Neural progenitor cell (in vitro differentiated cells): ENCODE results near the gene CEP131. TPM values are rescaled to one million over a fixed set of nuclear protein-coding genes. Genes with fewer than 3 reads are reported as not detected.

ENCODE experiments used
- DNase-seq: peaks from one replicate; pipeline ENCODE4 v3.0.0-alpha.2; 2016; ENCODE audit warnings: low spot score
- H2AFZ ChIP-seq: fragments of 200-600 bp; sonication (generic); replicated peaks from 2 replicates; pipeline ENCODE4 v1.6.1; 2016; ENCODE audit warnings: antibody characterized with exemption
- H3F3A ChIP-seq: fragments of 200-600 bp; sonication (generic); 2 replicates; pipeline ENCODE4 v1.6.1; 2016; ENCODE audit warnings: antibody characterized with exemption, low read depth
- H3K27ac ChIP-seq: fragments of 200-600 bp; sonication (generic); 2 replicates; pipeline ENCODE4 v1.5.1; 2016; ENCODE audit warnings: mild to moderate bottlenecking
- H3K27me3 ChIP-seq: fragments of 200-600 bp; sonication (generic); 2 replicates; pipeline ENCODE4 v1.6.1; 2016; ENCODE audit warnings: mild to moderate bottlenecking, moderate library complexity
- H3K36me3 ChIP-seq: fragments of 200-600 bp; sonication (generic); 2 replicates; pipeline ENCODE4 v1.5.1; 2016
- H3K4me1 ChIP-seq: fragments of 200-600 bp; sonication (generic); 2 replicates; pipeline ENCODE4 v1.6.1; 2016; ENCODE audit warnings: mixed run types
- H3K4me2 ChIP-seq: fragments of 200-600 bp; sonication (generic); 2 replicates; pipeline ENCODE4 v1.6.1; 2016
- H3K4me3 ChIP-seq: fragments of 200-600 bp; sonication (generic); 2 replicates; pipeline ENCODE4 v1.5.1; 2016
- H3K79me2 ChIP-seq: fragments of 200-600 bp; sonication (generic); 2 replicates; pipeline ENCODE4 v1.6.1; 2016; ENCODE audit warnings: low read depth
- H3K9ac ChIP-seq: fragments of 200-600 bp; sonication (generic); 2 replicates; pipeline ENCODE4 v1.6.1; 2016
- H3K9me3 ChIP-seq: fragments of 200-600 bp; sonication (generic); 2 replicates; pipeline ENCODE4 v1.5.1; 2016; ENCODE audit warnings: low read depth
- H4K20me1 ChIP-seq: fragments of 200-600 bp; sonication (generic); 2 replicates; pipeline ENCODE4 v1.6.1; 2016; ENCODE audit warnings: low read depth
- H3K27ac Mint-ChIP-seq: 3 replicates; pipeline ENCODE4 v1.8.0; 2021; ENCODE audit warnings: mixed read lengths
- H3K27me3 Mint-ChIP-seq: 2 replicates; pipeline ENCODE4 v1.8.0; 2022; ENCODE audit warnings: low read depth, mild to moderate bottlenecking, inconsistent platforms, moderate library complexity, mixed read lengths; ENCODE audit not compliant: insufficient read depth
- H3K36me3 Mint-ChIP-seq: 3 replicates; pipeline ENCODE4 v1.8.0; 2021; ENCODE audit warnings: mixed read lengths
- H3K4me1 Mint-ChIP-seq: 3 replicates; pipeline ENCODE4 v1.8.0; 2021; ENCODE audit warnings: mixed read lengths
- H3K4me3 Mint-ChIP-seq: 3 replicates; pipeline ENCODE4 v1.8.0; 2021; ENCODE audit warnings: mild to moderate bottlenecking, moderate library complexity, mixed read lengths
- H3K9me3 Mint-ChIP-seq: 3 replicates; pipeline ENCODE4 v1.8.0; 2020; ENCODE audit warnings: mixed read lengths
- CTCF ChIP-seq: fragments of 200-600 bp; sonication (generic); IDR thresholded peaks from 2 replicates; pipeline ENCODE4 v1.5.1; 2017; ENCODE audit warnings: antibody characterized with exemption, mild to moderate bottlenecking
- EZH2 ChIP-seq: fragments of 200-600 bp; sonication (generic); IDR thresholded peaks from 2 replicates; pipeline ENCODE4 v1.6.1; 2017; ENCODE audit warnings: antibody characterized with exemption, mild to moderate bottlenecking, moderate library complexity
- EZH2phosphoT487 ChIP-seq: fragments of 200-600 bp; sonication (generic); IDR thresholded peaks from 2 replicates; pipeline ENCODE4 v1.6.1; 2017; ENCODE audit warnings: antibody characterized with exemption
- total RNA-seq: library from RNA; depleted of rRNA; stranded (reverse); fragments of >200 nt; gene quantifications from 2 replicates; pipeline ENCODE4 v1.2.3, GENCODE V29; 2015; ENCODE audit warnings: low replicate concordance

The CEP131 gene
- total RNA-seq, 1 donor from 2014 or later: 7.7 TPM

- no peaks in the 10 kb centered on the region for H3K36me3 ChIP-seq
- no peak overlapping the region for H3K9ac ChIP-seq
- Mint-ChIP-seq H3K27ac (no peak overlapping the region), H3K9me3 (peaks cover 13% of the 10 kb centered on the region), H3K27me3 (peaks cover 3% of the 10 kb centered on the region), H3K36me3 (peaks cover 3% of the 10 kb centered on the region), H3K4me1 (peaks cover 3% of the 10 kb centered on the region), H3K4me3 (no peak overlapping the region)
- H3K79me2 ChIP-seq: no peaks in the 10 kb centered on the region
- no peak for TF ChIP-seq EZH2
- peaks cover 9% of the 10 kb centered on the region for H3K27me3 ChIP-seq
- no peak for DNase-seq
- no peaks in the 10 kb centered on the region for H4K20me1 ChIP-seq
- no peak overlapping the region for H3K27ac ChIP-seq
- no peak overlapping the region for H2AFZ ChIP-seq
- H3K4me1 ChIP-seq: peaks cover 11% of the 10 kb centered on the region
- H3K4me2 ChIP-seq: no peak overlapping the region
- H3K4me3 ChIP-seq: no peak overlapping the region
- peaks cover 15% of the 10 kb centered on the region for H3F3A ChIP-seq
- no peaks in the 10 kb centered on the region for H3K9me3 ChIP-seq
Measured at GRCh38 chr17:81169870-81170309, 52.9 kb downstream of the CEP131 start.

- no peak overlapping the region for H2AFZ ChIP-seq
- Mint-ChIP-seq H3K27me3 (no peaks in the 10 kb centered on the region), H3K4me3 (no peak overlapping the region), H3K27ac (no peak overlapping the region), H3K9me3 (peaks cover 3% of the 10 kb centered on the region), H3K36me3 (no peaks in the 10 kb centered on the region), H3K4me1 (peaks cover 6% of the 10 kb centered on the region)
- peaks cover 13% of the 10 kb centered on the region for H3K4me1 ChIP-seq
- no peak for DNase-seq
- no peak overlapping the region for H3K9ac ChIP-seq
- no peaks in the 10 kb centered on the region for H3K36me3 ChIP-seq
- H3K27me3 ChIP-seq: peaks cover 9% of the 10 kb centered on the region
- no peaks in the 10 kb centered on the region for H3K9me3 ChIP-seq
- TF ChIP-seq CTCF (no peak), EZH2 (no peak), EZH2phosphoT487 (no peak)
- H3K4me2 ChIP-seq: no peak overlapping the region
- H3K27ac ChIP-seq: no peak overlapping the region
- no peak overlapping the region for H3K4me3 ChIP-seq
- H3F3A ChIP-seq: peaks cover 21% of the 10 kb centered on the region
- H4K20me1 ChIP-seq: no peaks in the 10 kb centered on the region
- H3K79me2 ChIP-seq: no peaks in the 10 kb centered on the region
Measured at GRCh38 chr17:81167638-81168037, 55.1 kb downstream of the CEP131 start.

GRCh38 chr17:81167194-81167524 is 55.6 kb downstream of the CEP131 start:
- H3F3A ChIP-seq: peaks cover 21% of the 10 kb centered on the region
- no peak for TF ChIP-seq EZH2
- no peak for TF ChIP-seq CTCF
- TF ChIP-seq EZH2phosphoT487: no peak

GRCh38 chr17:81166033-81166492 is 56.7 kb downstream of the CEP131 start, which contains the start of gene AATK:
AATK (minus strand) TSS chr17:81166221; CDS start chr17:81165992, 229 bp downstream.
- Histone ChIP-seq H3K4me3 (peak within 1 kb of the TSS; percentile 50), H3K4me2 (peak within 1 kb of the TSS; percentile 84), H3K27me3 (peaks cover 9% of the 10 kb centered on the region), H3K36me3 (no peaks in the 10 kb centered on the region), H3K9ac (no peak within 1 kb of the TSS), H3K9me3 (no peaks in the 10 kb centered on the region), H3K27ac (no peak within 1 kb of the TSS), H3K79me2 (no peaks in the 10 kb centered on the region), H2AFZ (no peak within 1 kb of the TSS), H4K20me1 (no peaks in the 10 kb centered on the region), H3F3A (peaks cover 21% of the 10 kb centered on the region), H3K4me1 (peaks cover 13% of the 10 kb centered on the region)
- no peak for DNase-seq
- Mint-ChIP-seq H3K4me1 (peaks cover 8% of the 10 kb centered on the region), H3K36me3 (no peaks in the 10 kb centered on the region), H3K4me3 (peak within 1 kb of the TSS; percentile 75), H3K27me3 (no peaks in the 10 kb centered on the region), H3K9me3 (no peaks in the 10 kb centered on the region), H3K27ac (no peak within 1 kb of the TSS)
- TF ChIP-seq EZH2 (no peak), CTCF (no peak), EZH2phosphoT487 (no peak)

More at GRCh38 chr17:81167194-81167524, 55.6 kb downstream of the CEP131 start:
- Histone ChIP-seq H3K4me3 (no peak overlapping the region), H3K36me3 (no peaks in the 10 kb centered on the region), H3K9me3 (no peaks in the 10 kb centered on the region), H3K4me2 (no peak overlapping the region), H3K27me3 (peaks cover 9% of the 10 kb centered on the region), H3K79me2 (no peaks in the 10 kb centered on the region), H4K20me1 (no peaks in the 10 kb centered on the region), H3K27ac (no peak overlapping the region), H2AFZ (no peak overlapping the region), H3K9ac (no peak overlapping the region), H3K4me1 (peaks cover 13% of the 10 kb centered on the region)
- H3K4me1 Mint-ChIP-seq: peaks cover 6% of the 10 kb centered on the region
- H3K9me3 Mint-ChIP-seq: peaks cover 2% of the 10 kb centered on the region
- H3K36me3 Mint-ChIP-seq: no peaks in the 10 kb centered on the region
- no peak for DNase-seq
- H3K27me3 Mint-ChIP-seq: no peaks in the 10 kb centered on the region
- H3K27ac Mint-ChIP-seq: peak overlapping the region; percentile 72
- peak overlapping the region; percentile 79 for H3K4me3 Mint-ChIP-seq
